H1 (cell line): ENCODE measurements around the gene PTPRT. TPM values are rescaled to one million over a fixed set of nuclear protein-coding genes. Genes with fewer than 3 reads are reported as not detected.

Experiments
- CTCF ChIA-PET: fragments of 300-600 bp; sonication (Branson Sonifier 250); formaldehyde crosslinking; loops from one replicate; lab custom pipeline; 2021; ENCODE audit not compliant: partially characterized antibody; lab: Charles Lee
- POLR2A ChIA-PET: fragments of 300-600 bp; sonication (Branson Sonifier 250); formaldehyde crosslinking; loops from one replicate; lab custom pipeline; 2021; ENCODE audit warnings: inconsistent platforms; ENCODE audit not compliant: partially characterized antibody; lab: Charles Lee
- DNase-seq, 2 experiments: peaks; one replicate each; pipeline versions ENCODE4 v3.0.0 to v3.0.0-alpha.2; 2010 to 2022; ENCODE audit warnings: low spot score in 2 of 2, low read depth in 1 of 2, mixed read lengths in 1 of 2
- FAIRE-seq: peaks from 2 replicates; lab custom pipeline; 2011; peaks lifted over from hg19 to GRCh38; lab: Jason Lieb, UNC
- H2AFZ ChIP-seq: 2 replicates; pipeline ENCODE4 v1.8.1; 2012; ENCODE audit warnings: low read length, inconsistent platforms
- H2AK5ac ChIP-seq: 2 replicates; pipeline ENCODE4 v1.6.1; 2013; ENCODE audit warnings: low read depth, low read length
- H2BK120ac ChIP-seq: replicated peaks from 2 replicates; pipeline ENCODE3; 2013; ENCODE audit warnings: low read depth, low read length, inconsistent platforms
- H2BK12ac ChIP-seq: 2 replicates; pipeline ENCODE4 v1.6.1; 2013; ENCODE audit warnings: low read depth, low read length
- H2BK15ac ChIP-seq: 2 replicates; pipeline ENCODE4 v1.6.1; 2013; ENCODE audit warnings: low read length
- H2BK20ac ChIP-seq: 2 replicates; pipeline ENCODE4 v1.6.1; 2013; ENCODE audit warnings: low read length
- H2BK5ac ChIP-seq: 2 replicates; pipeline ENCODE4 v1.6.1; 2013; ENCODE audit warnings: low read depth, low read length
- H3K14ac ChIP-seq: 2 replicates; pipeline ENCODE4 v1.6.1; 2013; ENCODE audit warnings: inconsistent platforms; ENCODE audit not compliant: insufficient read length
- H3K18ac ChIP-seq: 2 replicates; pipeline ENCODE4 v1.6.1; 2013; ENCODE audit warnings: low read length; ENCODE audit errors: extremely low read depth
- H3K23ac ChIP-seq: 2 replicates; pipeline ENCODE4 v1.6.1; 2013; ENCODE audit warnings: inconsistent platforms; ENCODE audit not compliant: insufficient read length
- H3K23me2 ChIP-seq: 2 replicates; pipeline ENCODE4 v1.6.1; 2013; ENCODE audit warnings: low read depth, low read length
- H3K27ac ChIP-seq: 2 replicates; pipeline ENCODE4 v1.6.1; 2011; ENCODE audit warnings: low read depth, low read length, inconsistent platforms
- H3K27me3 ChIP-seq, 4 experiments: replicated peaks in 1 of 4; 1 replicate in 1 of 4; 2 replicates in 3 of 4; pipeline versions ENCODE4 v1.6.1 to v1.8.1; 2011 to 2013; ENCODE audit warnings: low read length in 3 of 4, mild to moderate bottlenecking in 3 of 4, inconsistent platforms in 2 of 4, mixed read lengths in 2 of 4, moderate library complexity in 1 of 4; ENCODE audit not compliant: control insufficient read depth in 3 of 4, insufficient read depth in 3 of 4; ENCODE audit errors: extremely low read depth in 1 of 4
- H3K36me3 ChIP-seq, 4 experiments: 2 replicates each; pipeline versions ENCODE4 v1.6.1 to v1.8.1; 2011 to 2013; ENCODE audit warnings: mild to moderate bottlenecking in 4 of 4, low read length in 3 of 4, moderate library complexity in 2 of 4, control low read depth in 1 of 4, inconsistent platforms in 1 of 4; ENCODE audit not compliant: insufficient read depth in 4 of 4, control insufficient read depth in 2 of 4
- H3K4ac ChIP-seq: replicated peaks from 2 replicates; pipeline ENCODE3; 2013; ENCODE audit warnings: low read length, low read depth, mixed read lengths, inconsistent platforms; ENCODE audit not compliant: insufficient read length
- H3K4me1 ChIP-seq, 4 experiments: replicated peaks in 1 of 4; 1 replicate in 1 of 4; 2 replicates in 3 of 4; pipeline versions ENCODE4 v1.6.1 to v1.8.1; 2011 to 2013; ENCODE audit warnings: low read length in 3 of 4, inconsistent platforms in 2 of 4, mixed read lengths in 1 of 4; ENCODE audit not compliant: insufficient read depth in 4 of 4, control insufficient read depth in 3 of 4
- H3K4me2 ChIP-seq, 2 experiments: 2 replicates each; pipeline versions ENCODE4 v1.6.1 to v1.8.1; 2011 to 2013; ENCODE audit warnings: low read depth in 2 of 2, low read length in 2 of 2, control low read depth in 1 of 2, inconsistent platforms in 1 of 2, mild to moderate bottlenecking in 1 of 2; ENCODE audit not compliant: insufficient read depth in 1 of 2
- H3K4me3 ChIP-seq, 4 experiments: fragments of 200-600, 300-600 bp in 1 of 4; sonication (generic), shearing (Covaris generic), sonication (Bioruptor Twin) in 1 of 4; 2 replicates each; pipeline versions ENCODE4 v1.5.1 to v1.8.1; 2011 to 2016; ENCODE audit warnings: low read length in 4 of 4, low read depth in 3 of 4, control low read depth in 2 of 4, inconsistent platforms in 2 of 4, mild to moderate bottlenecking in 2 of 4, mixed read lengths in 1 of 4, moderate library complexity in 1 of 4; ENCODE audit not compliant: insufficient read depth in 2 of 4; ENCODE audit errors: extremely low read depth in 1 of 4
- H3K56ac ChIP-seq: replicated peaks from 2 replicates; pipeline ENCODE3; 2013; ENCODE audit warnings: low read depth, mild to moderate bottlenecking, mixed read lengths, low read length, inconsistent platforms; ENCODE audit not compliant: insufficient read length
- H3K79me1 ChIP-seq: 2 replicates; pipeline ENCODE4 v1.6.1; 2013; ENCODE audit warnings: low read depth, low read length, control low read depth
- H3K79me2 ChIP-seq, 2 experiments: 2 replicates each; pipeline versions ENCODE4 v1.6.1 to v1.8.1; 2012 to 2013; ENCODE audit warnings: low read length in 2 of 2, mild to moderate bottlenecking in 2 of 2, inconsistent platforms in 1 of 2; ENCODE audit not compliant: insufficient read depth in 2 of 2, control insufficient read depth in 1 of 2
- H3K9ac ChIP-seq, 4 experiments: replicated peaks in 1 of 4; 1 replicate in 1 of 4; 2 replicates in 3 of 4; pipeline versions ENCODE4 v1.6.1 to v1.8.1; 2011 to 2013; ENCODE audit warnings: low read depth in 3 of 4, low read length in 3 of 4, control low read depth in 2 of 4, mild to moderate bottlenecking in 2 of 4, moderate library complexity in 2 of 4, inconsistent platforms in 1 of 4; ENCODE audit errors: extremely low read depth in 1 of 4
- H3K9me3 ChIP-seq, 2 experiments: 2 replicates each; pipeline versions ENCODE4 v1.6.1 to v1.8.1; 2012 to 2013; ENCODE audit warnings: mild to moderate bottlenecking in 2 of 2, moderate library complexity in 2 of 2, control low read depth in 1 of 2, inconsistent platforms in 1 of 2, low read depth in 1 of 2, low read length in 1 of 2, mixed read lengths in 1 of 2; ENCODE audit not compliant: insufficient read depth in 2 of 2
- H4K20me1 ChIP-seq, 2 experiments: replicated peaks in 1 of 2; 2 replicates each; pipeline versions ENCODE3 to v1.8.1; 2011 to 2013; ENCODE audit warnings: inconsistent platforms in 2 of 2, low read length in 2 of 2, mild to moderate bottlenecking in 1 of 2; ENCODE audit not compliant: insufficient read depth in 2 of 2, control insufficient read depth in 1 of 2
- H4K5ac ChIP-seq: 2 replicates; pipeline ENCODE4 v1.6.1; 2013; ENCODE audit warnings: low read length, low read depth, mixed read lengths, inconsistent platforms; ENCODE audit not compliant: insufficient read length
- H4K8ac ChIP-seq: 2 replicates; pipeline ENCODE4 v1.8.0; 2013; ENCODE audit warnings: mild to moderate bottlenecking, moderate library complexity, low read length, inconsistent platforms; ENCODE audit not compliant: insufficient read depth; ENCODE audit errors: extremely low read depth
- H4K91ac ChIP-seq: replicated peaks from 2 replicates; pipeline ENCODE3; 2013; ENCODE audit warnings: low read length, mixed read lengths, inconsistent platforms; ENCODE audit not compliant: insufficient read length
- ATF2 ChIP-seq: IDR thresholded peaks from 2 replicates; pipeline ENCODE4 v1.6.1; 2012; ENCODE audit warnings: low read length, inconsistent platforms
- CHD2 ChIP-seq: IDR thresholded peaks from 2 replicates; pipeline ENCODE4 v1.6.1; 2012; ENCODE audit warnings: low read length, improper control_type of control experiment
- CTBP2 ChIP-seq: IDR thresholded peaks from 2 replicates; pipeline ENCODE4 v1.7.0; 2011; ENCODE audit warnings: borderline replicate concordance, mild to moderate bottlenecking, moderate library complexity, mixed read lengths, low read length; ENCODE audit not compliant: insufficient read depth, insufficient read length
- EZH2 ChIP-seq: fragments of 200-600 bp; sonication (generic); IDR thresholded peaks from 2 replicates; pipeline ENCODE4 v1.7.1; 2012; ENCODE audit warnings: low read depth, mild to moderate bottlenecking, moderate library complexity, low read length, inconsistent platforms; ENCODE audit not compliant: severe bottlenecking
- GTF2F1 ChIP-seq: IDR thresholded peaks from 2 replicates; pipeline ENCODE4 v1.6.1; 2012; ENCODE audit warnings: low read depth, low read length, improper control_type of control experiment, borderline replicate concordance
- NANOG ChIP-seq: IDR thresholded peaks from 2 replicates; pipeline ENCODE4 v1.6.1; 2011; ENCODE audit warnings: low read length, low read depth, mild to moderate bottlenecking, inconsistent platforms; ENCODE audit not compliant: insufficient read depth, poor library complexity, severe bottlenecking
- NRF1 ChIP-seq: IDR thresholded peaks from 2 replicates; pipeline ENCODE4 v1.6.1; 2011; ENCODE audit warnings: mild to moderate bottlenecking, low read depth, low read length, improper control_type of control experiment
- POLR2A ChIP-seq, 2 experiments: IDR thresholded peaks; 1 replicate in 1 of 2; 2 replicates in 1 of 2; pipeline ENCODE4 v1.6.1; 2011; ENCODE audit warnings: low read depth in 2 of 2, low read length in 2 of 2, mild to moderate bottlenecking in 2 of 2; ENCODE audit errors: control extremely low read depth in 1 of 2
- RAD21 ChIP-seq, 2 experiments: IDR thresholded peaks in 1 of 2; conservative IDR thresholded peaks in 1 of 2; 2 replicates each; pipeline ENCODE4 v1.6.1; 2011; ENCODE audit warnings: low read depth in 2 of 2, low read length in 2 of 2, improper control_type of control experiment in 1 of 2, inconsistent platforms in 1 of 2, mild to moderate bottlenecking in 1 of 2, moderate library complexity in 1 of 2
- SIN3A ChIP-seq, 2 experiments: IDR thresholded peaks in 1 of 2; conservative IDR thresholded peaks in 1 of 2; 2 replicates each; pipeline ENCODE4 v1.6.1; 2011 to 2012; ENCODE audit warnings: low read length in 2 of 2, improper control_type of control experiment in 1 of 2, low read depth in 1 of 2, mild to moderate bottlenecking in 1 of 2
- SP2 ChIP-seq: IDR thresholded peaks from 2 replicates; pipeline ENCODE4 v1.6.1; 2012; ENCODE audit warnings: mild to moderate bottlenecking, low read length, inconsistent platforms
- TBP ChIP-seq: IDR thresholded peaks from 2 replicates; pipeline ENCODE4 v1.6.1; 2011; ENCODE audit warnings: low read depth, low read length, improper control_type of control experiment
- TEAD4 ChIP-seq: IDR thresholded peaks from 2 replicates; pipeline ENCODE4 v1.6.1; 2012; ENCODE audit warnings: low read depth, low read length, inconsistent platforms, mixed read lengths
- WGBS, 2 experiments: shearing (Covaris generic) in 1 of 2; methylation state at CpG; one replicate each; pipeline versions ENCODE4 v1.1.6 to v1.1.7; 2013 to 2015; ENCODE audit warnings: low lambda C conversion rate in 2 of 2, mixed read lengths in 2 of 2, inconsistent platforms in 1 of 2, low coverage in 1 of 2, missing lambda C conversion rate in 1 of 2; ENCODE audit not compliant: insufficient replicate concordance in 2 of 2, insufficient coverage in 1 of 2, insufficient read length in 1 of 2; ENCODE audit errors: extremely low coverage in 1 of 2, missing lambda C conversion rate in 1 of 2; 5-methylcytosine and 5-hydroxymethylcytosine counted together
- polyA plus RNA-seq, 7 experiments: library from polyadenylated mRNA; depleted of rRNA in 3 of 7; stranded (reverse) in 5 of 7; unstranded in 2 of 7; fragments of >200 nt in 5 of 7; fragments of 200-250 nt in 2 of 7; gene quantifications; 1 replicate in 5 of 7; 2 replicates in 1 of 7; 4 replicates in 1 of 7; pipeline versions ENCODE4 v1.2.1 to v1.2.3, GENCODE V29; 2011 to 2013; ENCODE audit warnings: missing spikeins in 2 of 7, mixed read lengths in 2 of 7
- total RNA-seq: library from RNA; stranded (reverse); fragmentation: NEBNext Ultra II Directional; extraction: Animal tissue kit (Norgen Biotek cat#: 25700); gene quantifications from 2 replicates; pipeline ENCODE4 v1.2.1, GENCODE V29; 2021

The PTPRT gene
- total and polyA plus RNA-seq, 2 of the 8 experiments (the other 6 are each of a cell fraction or from before 2014, with no cell fraction given): 0.33 to 1.8 TPM

GRCh38 chr20:42581311-42581710 is 608.4 kb downstream of the PTPRT start:
- no peaks in the 10 kb centered on the region for H3K79me1 ChIP-seq
- H2BK15ac ChIP-seq: no peak overlapping the region
- no peak for TF ChIP-seq CTBP2
- TF ChIP-seq GTF2F1: no peak
- no peak for TF ChIP-seq TBP
- TF ChIP-seq SP2: no peak
- TF ChIP-seq TEAD4: no peak
- TF ChIP-seq NANOG: no peak
- TF ChIP-seq RAD21 (IDR thresholded peaks at IDR 0.05 in 1 of 2, conservative IDR thresholded peaks at IDR 0.05 in 1 of 2; ENCODE audit: low read depth in 2 of 2, low read length in 2 of 2): no peak
- no peak for TF ChIP-seq CHD2
- no peak for TF ChIP-seq SIN3A (conservative IDR thresholded peaks at IDR 0.05 in 1 of 2, IDR thresholded peaks at IDR 0.05 in 1 of 2; ENCODE audit: low read depth in 1 of 2, low read length in 2 of 2)
- TF ChIP-seq ATF2: no peak
- TF ChIP-seq NRF1: no peak
- TF ChIP-seq EZH2: no peak
- no peak for TF ChIP-seq POLR2A (IDR thresholded peaks at IDR 0.05; ENCODE audit: control extremely low read depth in 1 of 2, low read depth in 2 of 2, low read length in 2 of 2)

More at GRCh38 chr20:42581311-42581710, 608.4 kb downstream of the PTPRT start:
- H2BK120ac ChIP-seq: no peak overlapping the region
- H2BK12ac ChIP-seq: no peak overlapping the region
- H3K14ac ChIP-seq: no peak overlapping the region
- no peak overlapping the region for H2BK20ac ChIP-seq
- H2AK5ac ChIP-seq: no peak overlapping the region
- no peaks in the 10 kb centered on the region for H3K27me3 ChIP-seq
- no peaks in the 10 kb centered on the region for H3K9me3 ChIP-seq
- H3K4me3 ChIP-seq: no peak overlapping the region
- H4K20me1 ChIP-seq: no peaks in the 10 kb centered on the region
- H3K18ac ChIP-seq: no peak overlapping the region
- H3K4me1 ChIP-seq: peaks cover 0 to 3% (median under 1%) of the 10 kb centered on the region in 4 experiments; a peak in 2 of 7 replicates
- H3K23me2 ChIP-seq: no peaks in the 10 kb centered on the region; the same call in 1 of the 2 replicates
- no peaks in the 10 kb centered on the region for H3K36me3 ChIP-seq
- H3K56ac ChIP-seq: no peak overlapping the region
- no peak overlapping the region for H3K9ac ChIP-seq
- H4K8ac ChIP-seq: no peak overlapping the region
- H3K4ac ChIP-seq: no peak overlapping the region
- no peaks in the 10 kb centered on the region for H3K79me2 ChIP-seq
- H4K5ac ChIP-seq: no peak overlapping the region
- ChIA-PET POLR2A (no interaction called here), CTCF (no interaction called here)
- DNase-seq: no peak
- H4K91ac ChIP-seq: no peak overlapping the region
- no peak overlapping the region for H2BK5ac ChIP-seq
- H3K4me2 ChIP-seq: no peak overlapping the region
- WGBS, 2 experiments: 91% methylated on average over 3 of the region's 3 CpGs; no CpG with 5 or more reads in 1 of the 2 experiments
- H2AFZ ChIP-seq: no peak overlapping the region
- H3K27ac ChIP-seq: no peak overlapping the region
- H3K23ac ChIP-seq: no peak overlapping the region
- no peak for FAIRE-seq
